GM12878 (cell line): ENCODE results near the gene SFXN4. TPM values are rescaled to one million over a fixed set of nuclear protein-coding genes. Genes with fewer than 3 reads are reported as not detected.

ENCODE experiments used
- ATAC-seq: fragments of 200-7000 bp; cut with Tn5 transposase; 3 replicates; pipeline ENCODE4 v1.9.1; 2020; ENCODE audit warnings: mild to moderate bottlenecking, moderate library complexity
- BruUV-seq: library from RNA; stranded (reverse); fragments of 400-500 nt; replicated peaks from 2 replicates; lab custom pipeline; 2021; lab: Mats Ljungman, UMichigan
- CTCF ChIA-PET: fragments of 300-600 bp; sonication (Branson Sonifier 250); formaldehyde crosslinking; extraction: SDS; loops from one replicate; lab custom pipeline; 2021; ENCODE audit warnings: inconsistent platforms; lab: Yijun Ruan, JAX
- POLR2A ChIA-PET: fragments of 350-600 bp; formaldehyde crosslinking; extraction: SDS; loops from one replicate; lab custom pipeline; 2021; ENCODE audit warnings: inconsistent platforms; lab: Charles Lee
- RAD21 ChIA-PET: fragments of 300-600 bp; sonication (Branson Sonifier 250); formaldehyde crosslinking; loops from one replicate; lab custom pipeline; 2023; ENCODE audit warnings: antibody characterized with exemption; ENCODE audit not compliant: unreplicated experiment; lab: Charles Lee
- SMC1A ChIA-PET: fragments of 300-600 bp; sonication (Branson Sonifier 250); formaldehyde crosslinking; loops from one replicate; lab custom pipeline; 2023; ENCODE audit not compliant: unreplicated experiment, uncharacterized antibody; lab: Charles Lee
- DNase-seq: peaks from one replicate; pipeline ENCODE4 v3.0.0-alpha.2; 2011; ENCODE audit warnings: low read depth, low spot score
- FAIRE-seq: peaks from 3 replicates; lab custom pipeline; 2011; peaks lifted over from hg19 to GRCh38; lab: Jason Lieb, UNC
- H2AFZ ChIP-seq: 2 replicates; pipeline ENCODE4 v1.6.0; 2011; ENCODE audit warnings: low read depth, low read length, control low read depth; ENCODE audit not compliant: control insufficient read depth
- H3K27ac ChIP-seq: 2 replicates; pipeline ENCODE4 v1.5.1; 2011; ENCODE audit warnings: control low read depth; ENCODE audit not compliant: control insufficient read depth, insufficient read depth
- H3K27me3 ChIP-seq, 2 experiments: replicated peaks in 1 of 2; 2 replicates each; pipeline versions ENCODE4 v1.6.0 to v1.6.1; 2011; ENCODE audit warnings: low read length in 1 of 2; ENCODE audit not compliant: control insufficient read depth in 2 of 2, insufficient read depth in 2 of 2
- H3K36me3 ChIP-seq, 2 experiments: 2 replicates each; pipeline ENCODE4 v1.5.1; 2011; ENCODE audit warnings: low read length in 1 of 2; ENCODE audit not compliant: control insufficient read depth in 2 of 2, insufficient read depth in 2 of 2
- H3K4me1 ChIP-seq: 2 replicates; pipeline ENCODE4 v1.6.1; 2011; ENCODE audit warnings: mild to moderate bottlenecking, low read length, moderate library complexity, mixed read lengths; ENCODE audit not compliant: control insufficient read depth, insufficient read depth
- H3K4me2 ChIP-seq: 2 replicates; pipeline ENCODE4 v1.6.0; 2011; ENCODE audit warnings: control low read depth; ENCODE audit not compliant: control insufficient read depth, insufficient read depth
- H3K4me3 ChIP-seq: fragments of 200-600 bp; sonication (generic); 2 replicates; pipeline ENCODE4 v1.5.1; 2016
- H3K79me2 ChIP-seq: 2 replicates; pipeline ENCODE4 v1.6.0; 2011; ENCODE audit warnings: low read length; ENCODE audit not compliant: control insufficient read depth, insufficient read depth
- H3K9ac ChIP-seq: 2 replicates; pipeline ENCODE4 v1.8.0; 2011; ENCODE audit warnings: low read length, control low read depth, mixed read lengths; ENCODE audit not compliant: control insufficient read depth, insufficient read depth
- H3K9me3 ChIP-seq: replicated peaks from 3 replicates; pipeline ENCODE4 v1.5.1; 2011; ENCODE audit warnings: mild to moderate bottlenecking, low read length; ENCODE audit not compliant: control insufficient read depth, insufficient read depth
- H4K20me1 ChIP-seq: 2 replicates; pipeline ENCODE4 v1.6.0; 2011; ENCODE audit not compliant: control insufficient read depth, insufficient read depth
- BACH1 ChIP-seq: fragments of 450-650 bp; IDR thresholded peaks from 2 replicates; pipeline ENCODE4 v1.6.1; 2017; ENCODE audit warnings: mild to moderate bottlenecking, borderline replicate concordance
- BMI1 ChIP-seq: fragments of 450-650 bp; IDR thresholded peaks from 2 replicates; pipeline ENCODE4 v1.6.1; 2016; ENCODE audit warnings: mild to moderate bottlenecking, moderate library complexity, borderline replicate concordance
- CHD2 ChIP-seq: IDR thresholded peaks from 2 replicates; pipeline ENCODE4 v1.6.1; 2011; ENCODE audit warnings: low read depth, low read length, improper control_type of control experiment, borderline replicate concordance
- CREM ChIP-seq: IDR thresholded peaks from 2 replicates; pipeline ENCODE4 v1.6.1; 2014; ENCODE audit warnings: antibody characterized with exemption, low read depth
- EED ChIP-seq: sonication (generic); IDR thresholded peaks from 2 replicates; pipeline ENCODE4 v1.6.1; 2016; ENCODE audit warnings: antibody characterized with exemption, low read depth
- GABPA ChIP-seq: IDR thresholded peaks from 2 replicates; pipeline ENCODE4 v1.6.1; 2014; ENCODE audit warnings: antibody characterized with exemption, low read depth, mild to moderate bottlenecking, inconsistent platforms
- HCFC1 ChIP-seq: fragments of 150-350 bp; IDR thresholded peaks from 2 replicates; pipeline ENCODE4 v1.6.1; 2014; ENCODE audit warnings: low read length
- IKZF2 ChIP-seq, 2 experiments: fragments of 450-650 bp; IDR thresholded peaks; 2 replicates each; pipeline ENCODE4 v1.6.1; 2017; ENCODE audit warnings: mild to moderate bottlenecking in 2 of 2, moderate library complexity in 2 of 2
- KAT2A ChIP-seq: conservative IDR thresholded peaks from 2 replicates; pipeline ENCODE4 v1.6.1; 2011; ENCODE audit warnings: low read depth, low read length; ENCODE audit not compliant: control insufficient read depth
- NBN ChIP-seq: fragments of 450-650 bp; IDR thresholded peaks from 2 replicates; pipeline ENCODE4 v1.6.1; 2016
- NR2C2 ChIP-seq: IDR thresholded peaks from 2 replicates; pipeline ENCODE4 v1.6.1; 2011; ENCODE audit warnings: borderline replicate concordance, low read depth; ENCODE audit not compliant: control insufficient read depth, insufficient read length
- PAX8 ChIP-seq: fragments of 450-650 bp; IDR thresholded peaks from 2 replicates; pipeline ENCODE4 v1.6.1; 2017; ENCODE audit warnings: mild to moderate bottlenecking, moderate library complexity
- POLR2AphosphoS2 ChIP-seq: IDR thresholded peaks from 2 replicates; pipeline ENCODE4 v1.6.1; 2011; ENCODE audit warnings: low read depth, mild to moderate bottlenecking, low read length, improper control_type of control experiment, moderate library complexity
- POLR2AphosphoS5 ChIP-seq: IDR thresholded peaks from 2 replicates; pipeline ENCODE4 v1.6.1; 2011; ENCODE audit warnings: mild to moderate bottlenecking, low read length, inconsistent platforms
- POU2F2 ChIP-seq: IDR thresholded peaks from 3 replicates; pipeline ENCODE4 v1.6.1; 2011; ENCODE audit warnings: low read depth, mild to moderate bottlenecking, low read length, borderline replicate concordance
- RB1 ChIP-seq: fragments of 450-650 bp; formaldehyde crosslinking; IDR thresholded peaks from 2 replicates; pipeline ENCODE4 v1.6.1; 2017; ENCODE audit warnings: mild to moderate bottlenecking, borderline replicate concordance
- RELA ChIP-seq: fragments of 450-650 bp; IDR thresholded peaks from 2 replicates; pipeline ENCODE4 v1.8.0; 2014; ENCODE audit warnings: borderline replicate concordance; ENCODE audit not compliant: partially characterized antibody
- SMARCA5 ChIP-seq: fragments of 450-650 bp; IDR thresholded peaks from 2 replicates; pipeline ENCODE4 v1.6.1; 2017; ENCODE audit warnings: mild to moderate bottlenecking
- TCF7 ChIP-seq: IDR thresholded peaks from 2 replicates; pipeline ENCODE4 v1.6.1; 2014; ENCODE audit warnings: antibody characterized with exemption, borderline replicate concordance
- YY1 ChIP-seq: IDR thresholded peaks from 2 replicates; pipeline ENCODE4 v1.6.1; 2011; ENCODE audit warnings: low read depth, mild to moderate bottlenecking, low read length
- ZNF622 ChIP-seq: fragments of 450-650 bp; IDR thresholded peaks from 2 replicates; pipeline ENCODE4 v1.6.1; 2017; ENCODE audit warnings: mild to moderate bottlenecking, inconsistent platforms
- WGBS: methylation state at CpG from one replicate; pipeline ENCODE4 v1.1.6; 2016; ENCODE audit warnings: low lambda C conversion rate; ENCODE audit not compliant: insufficient replicate concordance, insufficient coverage; ENCODE audit errors: missing lambda C conversion rate; 5-methylcytosine and 5-hydroxymethylcytosine counted together
- in situ Hi-C: fragments of 300-500 bp; cut with MboI; formaldehyde crosslinking; loops from 9 replicates; pipeline ENCODE4 v1.14.3; 2018; ENCODE audit warnings: mixed read lengths
- intact Hi-C: fragments of 100-400 bp; cut with micrococcal nuclease; formaldehyde crosslinking; loops from one replicate; pipeline ENCODE4 v1.14.2; 2022; ENCODE audit not compliant: unreplicated experiment
- polyA plus RNA-seq, 11 experiments: library from polyadenylated mRNA; depleted of rRNA in 4 of 11; unstranded in 6 of 11; stranded (reverse) in 5 of 11; fragments of >200 nt; fragmentation: Nextera tagmentation in 4 of 11; fragmentation: Illumina TruSeq in 1 of 11; extraction: Ambion mirVana in 4 of 11; extraction: Trizol in 1 of 11; gene quantifications; 1 replicate in 1 of 11; 2 replicates in 10 of 11; pipeline versions ENCODE4 v1.2.1 to v1.2.3, GENCODE V29; 2011 to 2016; ENCODE audit warnings: inconsistent platforms in 2 of 11, missing spikeins in 2 of 11, low read depth in 1 of 11
- total RNA-seq, 4 experiments: library from RNA; depleted of rRNA in 3 of 4; stranded (reverse); fragments of >200 nt in 3 of 4; fragmentation: Illumina TruSeq in 1 of 4; extraction: Trizol in 1 of 4; gene quantifications; 2 replicates each; pipeline versions ENCODE4 v1.2.1 to v1.2.3, GENCODE V29; 2013 to 2021
- TF ChIP-seq, protein P1 (sequence below): IDR thresholded peaks from 2 replicates; pipeline ENCODE4 v1.6.1; 2011; ENCODE audit warnings: borderline replicate concordance, low read depth, mild to moderate bottlenecking, moderate library complexity, low read length; ENCODE audit not compliant: insufficient read depth, poor library complexity, severe bottlenecking
- TF ChIP-seq, protein P2 (sequence below): IDR thresholded peaks from 2 replicates; pipeline ENCODE4 v1.6.1; 2011; ENCODE audit warnings: low read depth, low read length, improper control_type of control experiment, borderline replicate concordance

The SFXN4 gene
- total and polyA plus RNA-seq, 10 of the 15 experiments (the other 5 are each of a cell fraction or from before 2014, with no cell fraction given): 40.7 to 111 (median 48.8) TPM

DNA sequence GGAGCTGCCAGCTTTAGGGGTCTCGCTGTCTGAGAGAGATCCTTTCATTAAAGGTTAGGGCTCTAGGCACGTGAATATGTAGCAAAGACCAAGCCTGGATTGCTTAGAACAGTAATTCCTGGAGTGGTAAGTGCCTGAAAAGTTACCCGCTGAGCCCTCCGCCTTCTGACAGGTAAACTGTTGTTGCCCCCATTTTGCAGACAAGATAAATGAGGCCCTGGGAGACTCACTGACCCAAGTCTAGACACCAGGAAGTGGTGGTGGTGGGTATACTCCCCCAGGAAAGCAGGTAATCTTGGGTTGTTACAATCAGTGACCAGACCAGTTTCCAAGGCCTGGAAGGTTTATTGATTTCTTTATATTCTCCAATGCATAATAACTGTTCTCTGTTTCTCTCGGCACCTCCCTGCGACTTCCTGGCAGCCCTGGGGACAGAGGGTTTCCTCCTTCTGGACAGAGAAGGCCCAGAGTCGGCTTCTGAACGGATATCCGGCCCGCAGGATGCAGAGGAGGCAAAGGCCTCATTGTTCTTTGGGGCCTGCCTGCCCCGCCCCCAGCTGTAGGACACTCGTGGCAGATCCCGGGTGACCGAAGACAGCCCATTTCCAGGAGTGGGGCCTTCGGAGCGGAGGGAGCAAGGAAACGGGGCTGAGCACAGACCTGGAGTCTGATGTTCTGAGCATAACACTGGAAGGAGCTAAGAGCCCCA lies 40.5 kb upstream of the SFXN4 start:
- no peak for DNase-seq
- RAD21 ChIA-PET: interaction anchor here (0.6 to 3.8 kb wide), 23 partner anchors 7 to 499 kb away, joined by 3 to 46 read pairs (median 5); partner anchors contain the start of genes PRDX3 and RGS10
- no peaks in the 10 kb centered on the region for H4K20me1 ChIP-seq
- FAIRE-seq: peak; percentile 47
- CTCF ChIA-PET: interaction anchor here (0.6 to 4.6 kb wide), 26 partner anchors 8 to 445 kb away, joined by 3 to 43 read pairs (median 4); partner anchors contain the start of genes BAG3 and RGS10
- peak overlapping the region; percentile 62 for H2AFZ ChIP-seq
- H3K79me2 ChIP-seq: peaks cover 34% of the 10 kb centered on the region
- H3K4me3 ChIP-seq: peak overlapping the region; percentile 73
- intact Hi-C loops: loop anchor here (1.0 to 5.0 kb wide), 5 partner anchors 211 to 446 kb away; partner anchors contain the start of genes BAG3, RGS10 and TIAL1
- H3K4me1 ChIP-seq: peaks cover 5% of the 10 kb centered on the region
- WGBS: 18% methylated on average over 17 of the region's 17 CpGs
- no peaks in the 10 kb centered on the region for H3K27me3 ChIP-seq
- no peaks in the 10 kb centered on the region for H3K9me3 ChIP-seq
- ATAC-seq: peak; percentile 68
- no peaks in the 10 kb centered on the region for H3K36me3 ChIP-seq
- POLR2A ChIA-PET: interaction anchor here (0.5 to 1.6 kb wide), 5 partner anchors 17 to 523 kb away, joined by 3 to 7 read pairs (median 6); partner anchors contain the start of gene EIF3A
- H3K27ac ChIP-seq: peak overlapping the region; percentile 85
- SMC1A ChIA-PET: interaction anchor here (0.8 to 5.3 kb wide), 13 partner anchors 8 to 311 kb away, joined by 3 to 28 read pairs (median 5); no protein-coding TSS in a partner anchor
- peak overlapping the region; percentile 92 for H3K4me2 ChIP-seq
- TSS peak; percentile 97 for BruUV-seq
- peak overlapping the region; percentile 84 for H3K9ac ChIP-seq
- in situ Hi-C loops: loop anchor here (5.0 kb wide), 1 partner anchor 286 kb away; no protein-coding TSS in a partner anchor
- 0 out of 2 replicates have a peak, but pooled peaks have one; percentile 9 for TF ChIP-seq YY1
- TF ChIP-seq CREM: peak; percentile 14; the same call in 1 of the 2 replicates
- TF ChIP-seq BMI1: no peak
- peak; percentile 73; the same call in 1 of the 2 replicates for TF ChIP-seq SMARCA5
- TF ChIP-seq, protein P1, sequence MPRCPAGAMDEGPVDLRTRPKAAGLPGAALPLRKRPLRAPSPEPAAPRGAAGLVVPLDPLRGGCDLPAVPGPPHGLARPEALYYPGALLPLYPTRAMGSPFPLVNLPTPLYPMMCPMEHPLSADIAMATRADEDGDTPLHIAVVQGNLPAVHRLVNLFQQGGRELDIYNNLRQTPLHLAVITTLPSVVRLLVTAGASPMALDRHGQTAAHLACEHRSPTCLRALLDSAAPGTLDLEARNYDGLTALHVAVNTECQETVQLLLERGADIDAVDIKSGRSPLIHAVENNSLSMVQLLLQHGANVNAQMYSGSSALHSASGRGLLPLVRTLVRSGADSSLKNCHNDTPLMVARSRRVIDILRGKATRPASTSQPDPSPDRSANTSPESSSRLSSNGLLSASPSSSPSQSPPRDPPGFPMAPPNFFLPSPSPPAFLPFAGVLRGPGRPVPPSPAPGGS: no peak
- TF ChIP-seq POLR2AphosphoS2: 0 out of 2 replicates have a peak, but pooled peaks have one; percentile 53
- peak; percentile 36; the same call in 1 of the 2 replicates for TF ChIP-seq BACH1
- peak; percentile 42; the same call in 1 of the 2 replicates for TF ChIP-seq NBN
- no peak for TF ChIP-seq RB1
- TF ChIP-seq RELA: no peak
- 0 out of 2 replicates have a peak, but pooled peaks have one; percentile 30 for TF ChIP-seq EED
- no peak for TF ChIP-seq KAT2A
- peak; percentile 41 to 52; a peak in 2 of 4 replicates for TF ChIP-seq IKZF2 (IDR thresholded peaks at IDR 0.05)
- peak; percentile 85 for TF ChIP-seq GABPA
- no peak for TF ChIP-seq TCF7
- TF ChIP-seq NR2C2: no peak
- TF ChIP-seq PAX8: no peak
- peak; percentile 37; the same call in 1 of the 2 replicates for TF ChIP-seq POLR2AphosphoS5
- 0 out of 3 replicates have a peak, but pooled peaks have one; percentile 19 for TF ChIP-seq POU2F2
- no peak for TF ChIP-seq HCFC1
- no peak for TF ChIP-seq ZNF622
- TF ChIP-seq CHD2: peak; percentile 68; the same call in 1 of the 2 replicates
- TF ChIP-seq, protein P2, sequence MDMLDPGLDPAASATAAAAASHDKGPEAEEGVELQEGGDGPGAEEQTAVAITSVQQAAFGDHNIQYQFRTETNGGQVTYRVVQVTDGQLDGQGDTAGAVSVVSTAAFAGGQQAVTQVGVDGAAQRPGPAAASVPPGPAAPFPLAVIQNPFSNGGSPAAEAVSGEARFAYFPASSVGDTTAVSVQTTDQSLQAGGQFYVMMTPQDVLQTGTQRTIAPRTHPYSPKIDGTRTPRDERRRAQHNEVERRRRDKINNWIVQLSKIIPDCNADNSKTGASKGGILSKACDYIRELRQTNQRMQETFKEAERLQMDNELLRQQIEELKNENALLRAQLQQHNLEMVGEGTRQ: no peak
